Keratinocyte (primary cell): ENCODE results near the gene ATP13A3. TPM values are rescaled to one million over a fixed set of nuclear protein-coding genes. Genes with fewer than 3 reads are reported as not detected.
"Not testable (repeated sequence)": the region's sequence is repeated elsewhere in the genome, so short reads cannot be mapped to it uniquely, and the experiment has no call there.

Experiments used
- DNase-seq: peaks from one replicate; pipeline ENCODE4 v3.0.0-alpha.2; 2011; ENCODE audit warnings: low read depth, missing footprints, low spot score
- FAIRE-seq: peaks from 2 replicates; lab custom pipeline; 2011; peaks lifted over from hg19 to GRCh38; lab: Jason Lieb, UNC
- H2AFZ ChIP-seq: 2 replicates; pipeline ENCODE4 v1.6.0; 2012; ENCODE audit warnings: low read length, control low read depth, inconsistent platforms; ENCODE audit not compliant: control insufficient read depth
- H3K27ac ChIP-seq: 2 replicates; pipeline ENCODE4 v1.5.1; 2011; ENCODE audit warnings: low read length; ENCODE audit not compliant: control insufficient read depth, insufficient read depth
- H3K27me3 ChIP-seq: 3 replicates; pipeline ENCODE4 v1.6.0; 2011; ENCODE audit warnings: low read length; ENCODE audit not compliant: control insufficient read depth, insufficient read depth; ENCODE audit errors: extremely low read depth
- H3K36me3 ChIP-seq, 2 experiments: 2 replicates in 1 of 2; 3 replicates in 1 of 2; pipeline ENCODE4 v1.5.1; 2011; ENCODE audit warnings: low read length in 2 of 2, mild to moderate bottlenecking in 1 of 2; ENCODE audit not compliant: control insufficient read depth in 2 of 2, insufficient read depth in 2 of 2; ENCODE audit errors: extremely low read depth in 1 of 2
- H3K4me1 ChIP-seq: 3 replicates; pipeline ENCODE4 v1.5.1; 2011; ENCODE audit warnings: low read length; ENCODE audit not compliant: control insufficient read depth, insufficient read depth; ENCODE audit errors: extremely low read depth
- H3K4me2 ChIP-seq: 3 replicates; pipeline ENCODE4 v1.6.0; 2011; ENCODE audit warnings: low read depth, low read length; ENCODE audit not compliant: control insufficient read depth, insufficient read depth; ENCODE audit errors: extremely low read depth
- H3K4me3 ChIP-seq, 3 experiments: fragments of 200-600 bp in 1 of 3; sonication (generic) in 1 of 3; 2 replicates in 2 of 3; 3 replicates in 1 of 3; pipeline ENCODE4 v1.5.1; 2011 to 2016; ENCODE audit warnings: low read length in 3 of 3, mild to moderate bottlenecking in 3 of 3, control low read depth in 2 of 3, inconsistent platforms in 1 of 3, low read depth in 1 of 3, mixed read lengths in 1 of 3, mixed run types in 1 of 3, moderate library complexity in 1 of 3; ENCODE audit not compliant: control insufficient read depth in 2 of 3, insufficient read depth in 2 of 3; ENCODE audit errors: extremely low read depth in 1 of 3
- H3K79me2 ChIP-seq: 2 replicates; pipeline ENCODE4 v1.6.0; 2012; ENCODE audit warnings: low read length; ENCODE audit not compliant: control insufficient read depth, insufficient read depth
- H3K9ac ChIP-seq: 3 replicates; pipeline ENCODE4 v1.6.0; 2011; ENCODE audit warnings: low read length; ENCODE audit not compliant: control insufficient read depth, insufficient read depth; ENCODE audit errors: extremely low read depth
- H3K9me1 ChIP-seq: 3 replicates; pipeline ENCODE4 v1.6.0; 2011; ENCODE audit warnings: low read length; ENCODE audit not compliant: control insufficient read depth, insufficient read depth; ENCODE audit errors: extremely low read depth
- H3K9me3 ChIP-seq: 2 replicates; pipeline ENCODE4 v1.5.1; 2012; ENCODE audit warnings: low read depth, low read length; ENCODE audit not compliant: control insufficient read depth
- H4K20me1 ChIP-seq: 3 replicates; pipeline ENCODE4 v1.6.0; 2011; ENCODE audit warnings: low read length; ENCODE audit not compliant: control insufficient read depth, insufficient read depth; ENCODE audit errors: extremely low read depth
- CTCF ChIP-seq, 3 experiments: IDR thresholded peaks in 1 of 3; conservative IDR thresholded peaks in 1 of 3; optimal IDR thresholded peaks in 1 of 3; 2 replicates in 2 of 3; 3 replicates in 1 of 3; pipeline versions ENCODE3 to v1.5.1; 2011; ENCODE audit warnings: low read length in 3 of 3, mild to moderate bottlenecking in 3 of 3, moderate library complexity in 2 of 3, control low read depth in 1 of 3, inconsistent platforms in 1 of 3; ENCODE audit not compliant: insufficient read depth in 2 of 3; ENCODE audit errors: extremely low read depth in 1 of 3
- dilution Hi-C: fragments of 300-500 bp; cut with MboI; formaldehyde crosslinking; loops from one replicate; pipeline ENCODE4 v1.7.0; 2020; ENCODE audit warnings: low sequenced_read_pairs; ENCODE audit not compliant: extremely low pct_ligation_motif_present
- polyA minus RNA-seq, 3 experiments: library from RNA; depleted of rRNA, polyadenylated mRNA; stranded (reverse); fragments of >200 nt; gene quantifications; 1 replicate in 1 of 3; 2 replicates in 1 of 3; 3 replicates in 1 of 3; pipeline ENCODE4 v1.2.3, GENCODE V29; 2011
- polyA plus RNA-seq, 5 experiments: library from polyadenylated mRNA; depleted of rRNA in 3 of 5; stranded (reverse) in 3 of 5; stranded (forward) in 1 of 5; unstranded in 1 of 5; fragments of >200 nt; gene quantifications; 1 replicate in 1 of 5; 2 replicates in 3 of 5; 3 replicates in 1 of 5; pipeline versions ENCODE4 v1.2.1 to v1.2.3, GENCODE V29; 2011 to 2012; ENCODE audit warnings: missing spikeins in 2 of 5, low read depth in 1 of 5, low replicate concordance in 1 of 5

The ATP13A3 gene
- polyA plus RNA-seq (55.9 to 103 TPM (median 85.5 TPM) in 3 replicates), polyA minus RNA-seq (35.1 to 247 TPM (median 111 TPM) in 3 replicates)
- polyA plus RNA-seq (2011; ENCODE audit: low read depth) = 19.2 TPM
- 30.8 and 63.9 TPM in 2 replicates for polyA plus RNA-seq (2011; cell fraction: cytosol; rRNA removed)
- 61.4 and 85.2 TPM in 2 replicates for polyA plus RNA-seq (2011; cell fraction: nucleus; rRNA removed)
- 31.5 and 54.5 TPM in 2 replicates for polyA plus RNA-seq (2012; ENCODE audit: low replicate concordance)
- 64.3 TPM for polyA minus RNA-seq (2011; cell fraction: cytosol; rRNA and poly(A)+ RNA removed)
- 121 and 234 TPM in 2 replicates for polyA minus RNA-seq (2011; cell fraction: nucleus; rRNA and poly(A)+ RNA removed)

- dilution Hi-C loops = no loop called here
- H4K20me1 ChIP-seq = peaks cover 2% of the 10 kb centered on the region
- no peak for FAIRE-seq
- peak within 1 kb of the TSS; percentile 62 for H2AFZ ChIP-seq
- peak; percentile 45 for DNase-seq
- H3K4me3 ChIP-seq = peak within 1 kb of the TSS; percentile 74 to 87 (median 83)
- H3K79me2 ChIP-seq = peaks cover 45% of the 10 kb centered on the region
- H3K27me3 ChIP-seq = no peaks in the 10 kb centered on the region
- peaks cover 4 to 20% of the 10 kb centered on the region in 2 experiments for H3K36me3 ChIP-seq
- H3K4me2 ChIP-seq = peak within 1 kb of the TSS; percentile 84
- no peak for TF ChIP-seq CTCF (optimal IDR thresholded peaks at IDR 0.05 in 1 of 3, IDR thresholded peaks at IDR 0.05 in 1 of 3, conservative IDR thresholded peaks at IDR 0.05 in 1 of 3; ENCODE audit: extremely low read depth in 1 of 3, insufficient read depth in 2 of 3, low read length in 3 of 3)
- peak within 1 kb of the TSS; percentile 96 for H3K9ac ChIP-seq
- H3K9me3 ChIP-seq = no peaks in the 10 kb centered on the region
- H3K4me1 ChIP-seq = peaks cover 36% of the 10 kb centered on the region
- no peaks in the 10 kb centered on the region for H3K9me1 ChIP-seq
- H3K27ac ChIP-seq = peak within 1 kb of the TSS; percentile 84
These were observed at the start of gene ATP13A3 for GRCh38 chr3:194486540-194487288. Gene ATP13A3 (minus strand): TSS chr3:194487002. CDS start chr3:194462190, 24,812 bp downstream.

GRCh38 chr3:194535199-194535598, 48.4 kb upstream of the ATP13A3 start:
- peaks cover 14% of the 10 kb centered on the region for H3K4me1 ChIP-seq
- H2AFZ ChIP-seq, DNase-seq, H3K36me3 ChIP-seq, H4K20me1 ChIP-seq, H3K4me2 ChIP-seq, FAIRE-seq, H3K9me1 ChIP-seq, H3K4me3 ChIP-seq, H3K9me3 ChIP-seq, H3K79me2 ChIP-seq, H3K27ac ChIP-seq, dilution Hi-C loops, H3K27me3 ChIP-seq, H3K9ac ChIP-seq: not testable (repeated sequence)
